GM11168 (cell line): ENCODE measurements around the gene PAPSS2.
"Not testable (repeated sequence)": the region's sequence is repeated elsewhere in the genome, so short reads cannot be mapped to it uniquely, and the experiment has no call there.

Experiments used
- in situ Hi-C: fragments of 300-500 bp; cut with MboI; formaldehyde crosslinking; loops from one replicate; pipeline ENCODE4 v1.12.0; 2022; ENCODE audit warnings: low sequenced_read_pairs; ENCODE audit not compliant: unreplicated experiment

Gene PAPSS2

DNA sequence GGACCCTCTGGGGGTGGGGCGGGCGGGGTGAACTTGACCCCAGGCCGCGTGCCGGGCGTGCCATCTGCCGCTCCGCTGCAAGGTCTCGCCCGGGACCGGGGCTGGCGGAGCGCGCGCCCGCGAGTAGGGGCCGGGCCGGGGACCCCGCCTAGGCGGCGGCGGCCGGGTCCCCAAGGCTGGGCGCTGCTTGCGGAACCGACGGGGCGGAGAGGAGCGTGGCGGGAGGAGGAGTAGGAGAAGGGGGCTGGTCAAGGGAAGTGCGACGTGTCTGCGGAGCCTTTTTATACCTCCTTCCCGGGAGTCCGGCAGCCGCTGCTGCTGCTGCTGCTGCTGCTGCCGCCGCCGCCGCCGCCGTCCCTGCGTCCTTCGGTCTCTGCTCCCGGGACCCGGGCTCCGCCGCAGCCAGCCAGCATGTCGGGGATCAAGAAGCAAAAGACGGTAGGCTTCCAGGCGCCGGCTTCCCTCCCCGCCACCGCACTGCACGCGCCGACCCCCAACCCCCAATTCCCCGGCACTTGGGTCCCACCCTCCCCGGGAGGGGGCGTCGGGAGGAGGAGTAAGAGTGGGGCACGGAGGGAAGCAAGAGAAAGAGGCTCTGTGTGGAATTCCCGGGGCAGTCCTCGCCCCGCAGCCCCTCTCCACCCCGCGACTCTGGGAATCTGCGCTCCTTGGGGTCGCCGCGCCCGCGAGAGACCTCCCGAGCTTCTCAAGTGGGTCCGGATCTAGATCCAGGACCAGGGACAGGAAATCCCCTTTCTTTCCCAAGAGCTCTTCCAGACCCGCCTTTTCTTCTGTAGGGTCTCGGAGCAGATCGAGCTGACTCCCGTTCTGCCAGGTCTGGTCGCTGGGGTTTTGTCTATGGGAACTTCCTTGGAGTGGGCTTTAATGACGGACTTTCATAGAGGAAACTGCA, at the start of gene PAPSS2:
TSS of gene PAPSS2 (plus strand) at position 308 of the 913 bp plus-strand sequence. CDS start at position 412, 104 bp downstream.
- in situ Hi-C loops, result loop anchor here (10.0 kb wide), 1 partner anchor 115 kb away; no protein-coding TSS in a partner anchor

DNA sequence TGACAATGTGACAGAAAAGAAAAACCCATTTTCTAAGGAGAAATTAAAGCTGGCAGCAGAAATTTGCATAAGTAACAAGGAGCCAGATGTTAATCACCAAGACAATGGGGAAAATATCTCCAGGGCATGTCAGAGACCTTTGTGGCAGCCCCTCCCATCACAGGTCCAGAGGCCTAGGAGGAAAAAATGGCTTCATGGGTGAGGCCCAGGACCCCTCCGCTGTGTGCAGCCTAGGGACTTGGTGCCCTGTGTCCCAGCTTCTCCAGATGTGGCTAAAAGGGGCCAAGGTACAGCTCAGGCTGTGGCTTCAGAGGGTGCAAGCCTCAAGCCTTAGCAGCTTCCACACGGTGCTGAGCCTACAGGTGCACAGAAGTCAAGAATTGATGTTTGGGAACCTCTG, 48.3 kb upstream of the PAPSS2 start:
- in situ Hi-C loops, result not testable (repeated sequence)

DNA sequence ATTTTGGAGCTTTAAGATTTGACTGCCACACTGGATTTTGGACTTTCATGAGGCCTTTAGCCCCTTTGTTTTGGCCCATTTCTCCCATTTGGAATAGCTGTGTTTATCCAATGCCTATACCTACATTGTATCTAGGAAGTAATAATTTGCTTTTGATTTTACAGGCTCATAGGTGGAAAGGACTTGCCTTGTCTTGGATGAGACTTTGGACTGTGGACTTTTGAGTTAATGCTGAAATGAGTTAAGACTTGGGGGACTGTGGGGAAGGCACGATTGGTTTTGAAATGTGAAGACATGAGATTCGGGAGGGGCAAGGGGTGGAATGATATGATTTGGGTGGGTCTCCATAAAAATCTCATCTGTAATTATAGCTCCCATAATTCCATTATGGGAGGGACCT, 47.6 kb upstream of the PAPSS2 start:
- in situ Hi-C loops, result no loop called here

DNA sequence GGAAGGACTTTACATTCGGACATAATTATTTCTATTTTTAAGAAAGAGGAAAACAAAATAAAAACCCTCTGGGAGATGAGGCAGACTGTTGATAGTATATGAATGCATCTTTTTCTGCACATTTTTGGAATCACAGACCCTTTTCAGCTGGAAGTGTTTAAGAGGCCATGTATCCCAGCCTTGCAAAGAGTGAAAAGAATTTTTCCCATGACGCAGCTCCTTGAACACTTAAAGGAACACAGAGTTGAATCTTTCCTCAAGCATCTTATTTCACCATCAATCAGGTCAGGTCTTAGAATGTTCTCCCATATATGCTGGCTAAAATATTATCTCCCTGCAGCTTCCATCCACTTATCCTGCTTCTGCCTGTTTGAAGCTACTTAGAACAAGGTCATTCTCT, 45.9 kb upstream of the PAPSS2 start:
- in situ Hi-C loops, result no loop called here

DNA sequence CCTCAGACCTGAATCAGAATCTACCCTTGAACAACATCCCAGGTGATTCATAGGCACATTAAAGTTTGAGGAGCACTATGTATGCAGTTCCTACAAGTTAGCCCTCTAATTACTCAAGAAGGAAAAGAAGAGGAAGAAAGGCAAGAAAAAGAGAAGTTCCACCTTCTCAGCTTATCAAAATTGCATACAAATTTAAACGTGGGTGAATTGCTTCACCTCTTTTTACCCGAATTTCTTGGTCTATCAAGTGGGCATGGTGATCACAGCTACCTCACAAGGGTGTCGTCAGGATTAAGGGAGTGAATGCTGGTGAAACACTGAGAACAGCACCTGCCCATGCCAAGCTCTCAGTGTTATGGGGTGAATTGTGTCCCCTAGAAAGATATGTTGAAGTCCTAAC, 43.8 kb upstream of the PAPSS2 start:
- in situ Hi-C loops, result no loop called here

DNA sequence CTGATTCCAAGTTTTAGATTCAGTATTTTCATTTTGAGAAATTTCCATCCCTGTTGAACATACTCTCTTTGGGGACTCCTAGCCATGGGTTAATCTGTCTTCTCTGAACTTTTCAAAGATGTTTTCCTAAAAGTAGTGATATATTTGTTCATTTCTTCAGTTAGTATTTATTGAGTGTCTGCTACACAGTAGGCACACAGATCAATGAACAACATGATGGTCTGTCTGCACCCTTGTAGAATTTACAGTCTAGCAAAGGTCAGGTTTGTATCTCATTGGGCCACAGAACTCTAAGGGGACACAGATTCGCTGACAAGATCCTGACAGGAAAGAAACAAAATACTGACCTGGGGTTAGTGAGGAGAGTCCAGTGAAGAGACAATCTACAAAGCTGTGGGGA, 42.2 kb upstream of the PAPSS2 start:
- in situ Hi-C loops, result no loop called here

DNA sequence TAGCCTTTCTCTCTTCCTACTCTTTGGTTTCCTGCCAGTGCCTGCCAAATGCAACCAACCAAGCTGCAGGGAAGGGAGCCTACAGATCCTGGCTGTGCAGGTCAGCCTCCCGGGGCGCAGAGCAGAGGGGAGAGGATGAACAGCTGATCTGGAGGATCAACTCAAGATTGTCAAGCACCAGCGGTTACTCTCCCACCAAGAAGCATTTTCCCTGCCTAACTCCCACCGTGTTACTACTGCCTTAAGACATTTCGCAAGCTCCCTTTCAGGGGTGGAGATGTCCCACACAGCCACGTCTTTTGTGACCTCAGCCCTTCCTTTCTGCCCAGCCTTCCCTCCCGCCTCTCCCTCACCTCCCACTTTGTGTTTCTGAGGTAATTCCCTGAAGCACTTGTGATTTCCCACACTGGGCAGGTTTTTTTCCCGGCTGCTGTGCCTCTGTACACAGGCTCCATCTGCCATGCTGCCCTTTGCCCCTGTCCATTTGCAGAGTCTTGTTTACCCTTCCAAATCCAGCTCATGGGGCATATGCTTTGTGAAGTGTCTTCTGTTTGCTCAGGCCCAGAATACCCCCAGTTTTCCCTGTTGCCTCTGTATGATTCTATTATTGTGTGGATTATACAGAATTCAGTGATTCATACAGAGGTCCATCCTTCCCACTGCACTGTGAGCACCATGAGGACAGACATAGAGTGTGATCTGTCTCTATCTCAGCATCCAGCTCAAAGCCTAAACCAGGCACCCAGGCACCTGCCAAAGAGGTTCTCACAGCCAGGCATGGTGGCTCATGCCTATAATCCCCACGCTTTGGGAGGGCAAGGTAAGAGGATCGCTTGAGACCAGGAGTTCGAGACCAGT, 40.9 kb upstream of the PAPSS2 start:
- in situ Hi-C loops, result no loop called here

DNA sequence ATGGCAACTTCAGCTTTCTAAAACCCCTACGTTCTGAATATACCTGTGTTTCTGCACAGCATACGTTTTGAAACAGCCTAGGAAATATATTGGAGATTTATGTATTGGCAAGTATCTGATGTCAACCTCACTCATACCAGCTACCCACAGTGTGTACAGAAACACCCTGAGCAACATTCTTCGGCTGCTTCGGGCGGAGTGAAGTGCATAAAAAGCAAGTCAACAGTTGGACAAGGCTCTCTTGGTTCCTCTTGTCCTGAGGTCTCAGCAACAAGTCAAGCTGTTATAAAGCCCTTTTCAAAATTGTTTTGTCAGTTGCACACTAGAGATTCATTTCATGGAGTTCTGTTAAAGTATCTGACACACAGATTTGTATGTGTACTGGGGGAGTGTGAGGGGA, 40.0 kb upstream of the PAPSS2 start:
- in situ Hi-C loops, result no loop called here

DNA sequence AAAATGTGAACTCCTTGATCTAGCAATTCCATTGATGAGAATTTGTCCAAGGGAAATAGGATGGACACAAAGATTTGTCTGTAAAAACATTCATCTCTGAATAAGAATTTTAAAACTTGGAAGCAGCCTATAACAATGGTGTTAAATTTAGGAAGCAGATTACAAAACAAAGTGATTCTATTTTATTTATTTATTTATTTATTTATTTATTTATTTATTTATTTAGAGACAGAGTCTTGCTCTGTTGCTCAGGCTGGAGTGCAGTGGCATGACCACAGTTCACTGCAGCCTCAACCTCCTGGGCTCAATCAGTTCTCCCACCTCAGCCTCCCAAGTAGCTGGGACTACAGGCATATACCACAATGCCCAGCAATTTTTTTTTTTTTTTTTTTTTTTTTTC, 38.2 kb upstream of the PAPSS2 start:
- in situ Hi-C loops, result not testable (repeated sequence)

DNA sequence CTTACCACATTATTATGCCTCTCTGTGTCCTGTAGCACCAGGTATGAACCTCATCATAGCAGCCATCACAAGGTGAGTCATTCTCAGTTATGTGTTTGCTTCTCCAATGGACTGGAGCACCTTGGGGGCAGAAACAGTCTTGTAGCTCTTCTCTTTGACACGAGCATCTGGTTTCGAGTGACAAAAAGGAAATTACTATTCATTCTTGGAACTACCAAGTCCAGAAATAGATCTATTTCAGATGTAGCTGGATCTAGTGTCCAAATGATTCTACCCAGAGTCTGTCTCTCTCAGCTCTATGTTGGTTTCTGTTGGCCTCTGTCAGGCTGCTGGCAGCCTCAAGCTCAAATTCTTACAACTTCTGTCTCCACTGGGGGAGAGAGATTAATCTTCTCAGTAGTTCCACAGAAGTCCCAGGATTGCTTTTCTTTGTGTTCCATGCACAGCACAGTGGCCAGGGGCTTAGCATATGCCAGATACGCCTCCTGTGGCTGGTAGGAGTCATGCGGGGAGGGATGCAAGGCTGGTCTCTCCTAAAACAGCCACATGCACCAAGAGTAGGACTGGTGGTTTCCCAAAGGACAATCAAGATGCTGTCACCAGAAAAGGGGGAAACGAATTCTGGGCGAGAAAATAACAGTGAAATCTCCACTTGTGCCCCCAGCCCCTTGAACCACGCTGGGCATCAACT, 37.2 kb upstream of the PAPSS2 start:
- in situ Hi-C loops, result no loop called here

DNA sequence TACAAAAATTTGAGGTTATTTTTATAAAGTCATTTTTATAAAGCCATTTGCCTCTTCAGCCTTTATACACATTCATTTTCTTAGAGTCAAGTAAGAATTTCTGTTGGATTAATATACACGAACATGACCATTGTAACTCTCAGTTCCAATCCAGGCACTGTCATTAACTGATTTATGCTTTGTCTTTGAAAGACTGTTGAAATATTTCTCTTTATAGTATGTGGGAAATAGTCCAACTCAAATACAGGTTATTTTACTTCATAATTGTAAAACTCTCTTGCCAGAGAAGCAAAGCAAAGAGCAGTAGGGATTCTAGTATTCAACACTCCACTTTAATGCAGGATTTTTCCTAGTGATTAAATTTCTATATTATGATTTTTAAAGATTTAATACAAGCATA, 36.5 kb upstream of the PAPSS2 start:
- in situ Hi-C loops, result no loop called here

DNA sequence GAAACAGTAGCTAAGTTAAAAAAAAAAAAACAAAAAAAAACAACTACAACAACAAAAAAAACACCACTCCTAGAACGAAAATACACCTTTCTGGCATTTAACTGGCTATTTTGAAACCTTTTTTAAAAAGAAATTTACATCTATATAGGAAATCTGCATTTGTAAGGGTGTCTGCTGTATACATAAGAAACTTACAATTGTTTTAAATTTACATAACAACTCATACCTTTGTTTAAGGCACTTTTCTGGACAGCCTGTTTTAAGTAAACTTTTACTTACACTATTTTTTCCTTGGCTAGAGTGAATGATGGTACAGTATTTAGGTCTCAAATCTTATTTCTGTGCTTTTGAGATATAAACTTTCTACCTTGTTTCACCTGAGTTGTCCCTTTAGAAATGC, 34.0 kb upstream of the PAPSS2 start:
- in situ Hi-C loops, result no loop called here

DNA sequence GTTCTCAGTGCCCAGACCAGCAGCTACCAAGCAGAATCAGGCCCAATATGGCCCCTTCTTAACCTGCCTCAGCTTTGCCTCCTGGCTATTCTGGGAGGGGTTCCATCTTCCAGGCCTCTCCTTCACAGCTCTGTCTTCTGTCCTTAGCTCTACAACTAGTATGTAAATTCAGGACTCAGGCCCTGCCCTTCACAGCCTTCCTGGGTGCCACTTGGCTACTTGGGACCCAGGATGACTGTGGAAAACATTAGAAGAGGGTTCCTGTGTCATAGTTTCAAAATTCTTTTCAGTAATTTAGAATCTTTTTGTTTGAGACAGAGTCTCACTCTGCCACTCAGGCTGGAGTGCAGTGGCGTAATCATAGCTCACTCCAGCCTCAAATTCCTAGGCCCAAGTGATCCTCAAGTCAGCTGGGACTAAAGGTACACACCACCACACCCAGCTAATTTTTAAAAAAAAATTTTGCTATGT, 33.2 kb upstream of the PAPSS2 start:
- in situ Hi-C loops, result no loop called here

DNA sequence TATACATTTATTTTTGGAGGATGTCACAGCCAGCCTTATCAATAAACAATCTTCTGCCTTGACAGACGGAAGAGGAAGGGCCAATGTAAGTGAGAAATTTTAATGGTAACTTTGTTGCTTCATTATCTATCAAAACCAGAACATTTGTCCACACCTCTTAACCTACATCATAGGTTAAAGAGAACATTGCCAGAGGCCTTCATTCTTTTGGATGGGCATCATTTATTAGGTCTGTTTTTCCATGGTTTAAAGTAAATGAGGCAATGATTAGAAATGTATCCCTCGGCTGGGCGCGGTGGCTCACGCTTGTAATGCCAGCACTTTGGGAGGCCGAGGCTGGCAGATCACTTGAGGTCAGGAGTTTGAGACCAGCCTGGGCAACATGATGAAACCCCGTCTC, 29.5 kb upstream of the PAPSS2 start:
- in situ Hi-C loops, result no loop called here

DNA sequence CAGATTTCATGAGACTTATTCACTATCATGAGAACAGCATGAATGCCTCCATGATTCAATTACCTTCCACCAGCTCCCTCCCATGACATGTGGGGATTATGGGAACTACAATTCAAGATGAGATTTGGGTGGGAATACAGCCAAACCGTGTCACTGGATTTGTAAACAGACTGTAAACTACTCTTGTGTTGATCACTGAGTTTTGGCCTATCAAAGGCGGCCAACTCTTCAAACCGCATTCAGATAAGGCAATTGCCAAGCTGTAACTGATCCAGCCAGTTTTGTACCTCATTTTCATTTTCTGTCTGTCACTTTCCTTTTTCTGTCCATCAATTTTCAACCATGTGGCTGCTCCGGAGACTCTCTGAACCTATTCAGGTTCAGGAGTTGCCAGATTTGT, 27.2 kb upstream of the PAPSS2 start:
- in situ Hi-C loops, result no loop called here

DNA sequence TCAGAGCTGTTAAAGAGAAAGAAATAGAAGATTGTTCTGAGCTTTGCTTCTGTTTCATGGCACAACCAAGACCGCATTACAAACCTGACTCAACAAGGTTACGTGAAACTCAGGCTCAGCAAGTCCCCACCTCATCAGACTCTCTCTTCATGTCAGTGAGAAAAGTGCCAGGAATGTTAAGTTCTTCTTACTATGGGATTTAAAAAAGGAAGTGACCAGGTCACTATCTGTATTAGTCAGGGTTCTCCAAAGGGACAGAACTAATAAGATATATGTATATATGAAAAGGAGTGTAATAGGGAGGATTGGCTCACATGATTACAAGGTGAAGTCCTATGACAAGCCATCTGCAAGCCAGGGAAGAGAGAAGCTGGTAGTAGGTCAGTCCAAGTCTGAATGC, 25.4 kb upstream of the PAPSS2 start:
- in situ Hi-C loops, result no loop called here

DNA sequence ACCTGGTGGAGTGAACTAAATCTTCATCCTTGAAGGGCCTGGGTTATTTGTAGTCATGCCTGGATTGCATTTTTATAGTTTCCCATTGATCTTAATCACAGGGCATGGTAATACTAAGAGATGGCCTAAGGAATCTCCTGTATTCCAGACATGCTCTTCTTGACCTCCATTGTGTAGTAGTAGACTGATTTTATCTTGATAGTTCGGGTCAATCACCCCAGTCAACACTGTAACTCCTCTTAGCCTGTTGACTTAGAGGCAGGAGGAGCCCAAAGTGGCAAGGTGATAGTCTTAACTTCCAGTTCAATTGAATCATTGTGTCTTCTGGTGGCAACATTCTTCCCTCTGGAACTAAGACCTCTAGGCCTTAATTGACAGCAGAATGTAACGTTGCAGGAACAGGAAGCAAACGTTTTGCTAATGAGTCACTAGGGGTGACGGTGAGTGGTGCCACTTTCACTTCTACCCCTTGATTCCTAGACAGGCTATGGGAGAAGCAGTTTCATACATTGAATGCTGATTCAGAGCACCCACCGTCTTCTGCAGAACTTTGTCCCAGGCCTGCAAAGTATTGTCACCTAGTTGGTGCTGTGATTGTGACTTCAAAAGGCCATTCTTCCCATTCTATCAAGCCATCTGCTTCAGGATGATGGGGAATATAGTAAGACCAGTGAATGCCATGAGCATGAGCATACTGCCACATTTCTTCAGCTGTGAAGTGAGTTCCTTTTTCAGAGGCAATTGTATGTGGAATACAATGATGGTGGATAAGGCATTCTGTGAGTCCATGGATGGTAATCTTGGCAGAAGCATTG, 24.0 kb upstream of the PAPSS2 start:
- in situ Hi-C loops, result no loop called here

DNA sequence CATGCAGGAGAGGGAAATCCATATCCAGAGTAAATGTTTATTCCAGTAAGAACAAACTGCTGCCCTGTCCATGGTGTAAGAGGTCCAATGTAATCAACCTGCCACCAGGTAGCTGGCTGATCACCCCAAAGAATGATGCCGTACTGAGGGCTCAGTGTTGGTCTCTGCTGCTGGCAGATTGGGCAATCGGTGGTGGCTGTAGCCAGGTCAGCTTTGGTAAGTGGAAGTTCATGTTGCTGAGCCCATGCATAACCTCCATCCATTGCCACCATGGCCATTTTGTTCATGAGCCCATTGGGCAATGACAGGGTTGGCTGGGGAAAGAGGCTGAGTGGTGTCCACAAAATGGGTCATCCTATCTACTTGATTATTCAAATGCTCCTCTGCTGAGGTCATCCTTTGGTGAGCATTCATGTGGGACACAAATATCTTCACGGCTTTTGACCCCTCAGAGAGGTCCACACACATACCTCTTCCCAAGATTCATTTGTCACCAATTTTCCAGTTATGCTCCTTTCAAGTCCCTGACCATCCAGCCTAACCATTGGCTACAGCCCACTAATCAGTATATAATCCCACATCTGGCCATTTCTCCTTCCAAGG, 23.3 kb upstream of the PAPSS2 start:
- in situ Hi-C loops, result no loop called here

DNA sequence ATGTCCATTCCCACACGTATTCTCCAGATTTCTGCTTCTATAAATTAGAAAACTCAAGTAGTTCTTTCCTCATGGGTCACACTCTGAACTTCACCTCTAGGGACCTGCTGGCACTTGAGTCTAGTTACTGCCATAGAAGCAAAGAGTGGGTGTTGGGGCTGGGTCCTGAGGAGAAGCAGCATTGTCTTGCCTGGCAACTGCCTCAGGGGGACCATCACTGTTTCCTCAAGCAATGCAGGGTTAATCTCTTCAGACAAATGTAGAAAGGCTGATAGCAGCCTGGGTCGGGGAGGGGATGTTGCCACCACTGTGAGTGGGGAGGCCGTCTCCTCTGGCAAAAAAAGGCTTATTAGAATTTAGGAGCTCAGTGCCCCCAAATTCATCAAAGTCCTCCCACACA, 20.2 kb upstream of the PAPSS2 start:
- in situ Hi-C loops, result no loop called here
